ENCODE data around the gene STK11. TPM values are rescaled to one million over a fixed set of nuclear protein-coding genes. Genes with fewer than 3 reads are reported as not detected.
"Not testable (repeated sequence)": the region's sequence is repeated elsewhere in the genome, so short reads cannot be mapped to it uniquely, and the experiment has no call there.

Gene STK11
- total and polyA plus RNA-seq, 4 donors: 30.1 to 59.5 (median 49.1) TPM

GRCh38 chr19:1245494-1246264 is 40.1 kb downstream of the STK11 start:
- Histone ChIP-seq H3K27ac (ENCODE audit: low read depth in 1 of 2, low read length in 2 of 2) (peak overlapping the region in 1 of 2 donors; percentile 81), H3K4me3 (ENCODE audit: low read length in 2 of 2) (no peak overlapping the region), H3K36me3 (ENCODE audit: control insufficient read depth in 1 of 2, insufficient read depth in 2 of 2, low read length in 1 of 2) (no peaks in the 10 kb centered on the region), H3K4me1 (ENCODE audit: control insufficient read depth in 1 of 2, insufficient read depth in 2 of 2, low read length in 2 of 2) (no peaks in the 10 kb centered on the region), H3K9me3 (ENCODE audit: control insufficient read depth, low read length) (no peaks in the 10 kb centered on the region), H3K27me3 (ENCODE audit: control insufficient read depth in 1 of 2, insufficient read depth in 2 of 2, low read length in 1 of 2) (peaks cover 0 to 2% of the 10 kb centered on the region in 2 donors)
- no peak for ATAC-seq (ENCODE audit: low FRiP score)
- 42 to 45% methylated on average over 25 to 26 of the region's 26 CpGs for WGBS, 2 donors
- intact Hi-C loops (cut with DNase I): no loop called here
- DNase-seq: peak in 1 of 2 donors; percentile 85

GRCh38 chr19:1246265-1247087 is 40.9 kb downstream of the STK11 start:
- H3K4me1 ChIP-seq (ENCODE audit: control insufficient read depth in 1 of 2, insufficient read depth in 2 of 2, low read length in 2 of 2); intact Hi-C loops (cut with DNase I); DNase-seq: not testable (repeated sequence)

GRCh38 chr19:1247748-1248138 is 42.2 kb downstream of the STK11 start:
- Histone ChIP-seq H3K9me3 (ENCODE audit: control insufficient read depth, low read length) (no peaks in the 10 kb centered on the region), H3K36me3 (ENCODE audit: control insufficient read depth in 1 of 2, insufficient read depth in 2 of 2, low read length in 1 of 2) (no peaks in the 10 kb centered on the region), H3K4me3 (ENCODE audit: low read length in 2 of 2) (no peak overlapping the region), H3K4me1 (ENCODE audit: control insufficient read depth in 1 of 2, insufficient read depth in 2 of 2, low read length in 2 of 2) (no peaks in the 10 kb centered on the region), H3K27me3 (ENCODE audit: control insufficient read depth in 1 of 2, insufficient read depth in 2 of 2, low read length in 1 of 2) (peaks cover 0 to 2% of the 10 kb centered on the region in 2 donors), H3K27ac (ENCODE audit: low read depth in 1 of 2, low read length in 2 of 2) (peak overlapping the region; percentile 19 to 91)
- intact Hi-C loops (cut with DNase I): loop anchor here in 1 of 2 donors (1.0 kb wide), 1 partner anchor 19 kb away; no protein-coding TSS in a partner anchor
- DNase-seq: no peak
- 54 to 63% methylated on average over 8 of the region's 8 CpGs for WGBS, 2 donors
- ATAC-seq (ENCODE audit: low FRiP score): no peak

More at GRCh38 chr19:1246265-1247087, 40.9 kb downstream of the STK11 start:
- 79% methylated on average over 25 to 27 of the region's 27 CpGs for WGBS, 2 donors
- not testable (repeated sequence) for H3K27me3 ChIP-seq (ENCODE audit: control insufficient read depth in 1 of 2, insufficient read depth in 2 of 2, low read length in 1 of 2); H3K36me3 ChIP-seq (ENCODE audit: control insufficient read depth in 1 of 2, insufficient read depth in 2 of 2, low read length in 1 of 2); H3K4me3 ChIP-seq (ENCODE audit: low read length in 2 of 2); H3K9me3 ChIP-seq (ENCODE audit: control insufficient read depth, low read length); ATAC-seq (ENCODE audit: low FRiP score)
- peak overlapping the region in 1 of 2 donors; percentile 34 for H3K27ac ChIP-seq (ENCODE audit: low read depth in 1 of 2, low read length in 2 of 2)

- H3K4me1 ChIP-seq (ENCODE audit: control insufficient read depth in 1 of 2, insufficient read depth in 2 of 2, low read length in 2 of 2): no peaks in the 10 kb centered on the region
- intact Hi-C loops (cut with DNase I): loop anchor here in 1 of 2 donors (1.0 kb wide), 1 partner anchor 18 kb away; no protein-coding TSS in a partner anchor
- no peaks in the 10 kb centered on the region for H3K36me3 ChIP-seq (ENCODE audit: control insufficient read depth in 1 of 2, insufficient read depth in 2 of 2, low read length in 1 of 2)
- peak within 1 kb of the TSS; percentile 45 to 84 for H3K4me3 ChIP-seq (ENCODE audit: low read length in 2 of 2)
- H3K27ac ChIP-seq (ENCODE audit: low read depth in 1 of 2, low read length in 2 of 2): peak within 1 kb of the TSS; percentile 92 to 98
- ATAC-seq (ENCODE audit: low FRiP score): peak; percentile 49
- H3K27me3 ChIP-seq (ENCODE audit: control insufficient read depth in 1 of 2, insufficient read depth in 2 of 2, low read length in 1 of 2): peaks cover 0 to 2% of the 10 kb centered on the region in 2 donors
- H3K9me3 ChIP-seq (ENCODE audit: control insufficient read depth, low read length): no peaks in the 10 kb centered on the region
- peak; percentile 91 to 95 for DNase-seq
- 1% methylated on average over 54 to 60 of the region's 60 CpGs for WGBS, 2 donors
Measured at GRCh38 chr19:1248139-1248785, 42.7 kb downstream of the STK11 start, which contains the start of gene MIDN. TSS of gene MIDN (plus strand) at chr19:1248583. CDS start at chr19:1250297, 1,714 bp downstream.

GRCh38 chr19:1248786-1249297 is 43.3 kb downstream of the STK11 start:
- 0 to 1% methylated on average over 61 to 74 of the region's 74 CpGs for WGBS, 2 donors
- ATAC-seq (ENCODE audit: low FRiP score): peak; percentile 19
- Histone ChIP-seq H3K27me3 (ENCODE audit: control insufficient read depth in 1 of 2, insufficient read depth in 2 of 2, low read length in 1 of 2) (peaks cover 0 to 2% of the 10 kb centered on the region in 2 donors), H3K9me3 (ENCODE audit: control insufficient read depth, low read length) (no peaks in the 10 kb centered on the region), H3K27ac (ENCODE audit: low read depth in 1 of 2, low read length in 2 of 2) (peak overlapping the region; percentile 92 to 98), H3K4me3 (ENCODE audit: low read length in 2 of 2) (peak overlapping the region; percentile 45 to 84), H3K4me1 (ENCODE audit: control insufficient read depth in 1 of 2, insufficient read depth in 2 of 2, low read length in 2 of 2) (no peaks in the 10 kb centered on the region), H3K36me3 (ENCODE audit: control insufficient read depth in 1 of 2, insufficient read depth in 2 of 2, low read length in 1 of 2) (no peaks in the 10 kb centered on the region)
- peak; percentile 90 to 95 for DNase-seq
- intact Hi-C loops (cut with DNase I): loop anchor here in 1 of 2 donors (1.0 kb wide), 2 partner anchors 17 to 20 kb away; partner anchors contain the start of gene CIRBP

- peak overlapping the region; percentile 92 to 94 for H3K27ac ChIP-seq (ENCODE audit: low read depth in 1 of 2, low read length in 2 of 2)
- peak; percentile 96 for DNase-seq
- no peaks in the 10 kb centered on the region for H3K9me3 ChIP-seq (ENCODE audit: control insufficient read depth, low read length)
- peaks cover 0 to 2% of the 10 kb centered on the region in 2 donors for H3K27me3 ChIP-seq (ENCODE audit: control insufficient read depth in 1 of 2, insufficient read depth in 2 of 2, low read length in 1 of 2)
- peak overlapping the region; percentile 87 to 93 for H3K4me3 ChIP-seq (ENCODE audit: low read length in 2 of 2)
- intact Hi-C loops (cut with DNase I): loop anchor here in 1 of 2 donors (1.0 kb wide), 1 partner anchor 20 kb away; the partner anchor contains the start of gene CIRBP
- WGBS, 2 donors: 0 to 1% methylated on average over 54 to 102 of the region's 102 CpGs
- no peaks in the 10 kb centered on the region for H3K36me3 ChIP-seq (ENCODE audit: control insufficient read depth in 1 of 2, insufficient read depth in 2 of 2, low read length in 1 of 2)
- H3K4me1 ChIP-seq (ENCODE audit: control insufficient read depth in 1 of 2, insufficient read depth in 2 of 2, low read length in 2 of 2): no peaks in the 10 kb centered on the region
- peak; percentile 36 for ATAC-seq (ENCODE audit: low FRiP score)
Measured at GRCh38 chr19:1249298-1249989, 43.9 kb downstream of the STK11 start.

- H3K36me3 ChIP-seq (ENCODE audit: control insufficient read depth in 1 of 2, insufficient read depth in 2 of 2, low read length in 1 of 2): peaks cover 0 to 1% of the 10 kb centered on the region in 2 donors
- peaks cover 0 to 2% of the 10 kb centered on the region in 2 donors for H3K27me3 ChIP-seq (ENCODE audit: control insufficient read depth in 1 of 2, insufficient read depth in 2 of 2, low read length in 1 of 2)
- 0% methylated on average over 35 to 67 of the region's 67 CpGs for WGBS, 2 donors
- DNase-seq: no peak
- intact Hi-C loops (cut with DNase I): loop anchor here in 1 of 2 donors (1.0 kb wide), 1 partner anchor 19 kb away; the partner anchor contains the start of gene CIRBP
- peak overlapping the region; percentile 40 to 95 for H3K27ac ChIP-seq (ENCODE audit: low read depth in 1 of 2, low read length in 2 of 2)
- H3K4me1 ChIP-seq (ENCODE audit: control insufficient read depth in 1 of 2, insufficient read depth in 2 of 2, low read length in 2 of 2): no peaks in the 10 kb centered on the region
- no peaks in the 10 kb centered on the region for H3K9me3 ChIP-seq (ENCODE audit: control insufficient read depth, low read length)
- H3K4me3 ChIP-seq (ENCODE audit: low read length in 2 of 2): peak overlapping the region; percentile 87 to 93
- no peak for ATAC-seq (ENCODE audit: low FRiP score)
Measured at GRCh38 chr19:1249990-1250436, 44.4 kb downstream of the STK11 start.

Measured in aorta (tissue), 5 donors.